Trophoblast cell (in vitro differentiated cells and primary cell): Measurements from ENCODE around the gene TOR2A.

ENCODE experiments used
- DNase-seq, 2 donors: peaks; one replicate each; pipeline ENCODE4 v3.0.0-alpha.2; 2016
- H2AFZ ChIP-seq: 2 replicates; pipeline ENCODE4 v1.6.1; 2013; ENCODE audit warnings: low read length, moderate library complexity, mild to moderate bottlenecking; ENCODE audit not compliant: insufficient read depth, poor library complexity
- H2AK5ac ChIP-seq: 2 replicates; pipeline ENCODE4 v1.6.1; 2013; ENCODE audit warnings: mild to moderate bottlenecking, low read length
- H2BK120ac ChIP-seq: 2 replicates; pipeline ENCODE4 v1.6.1; 2013; ENCODE audit warnings: low read length, mild to moderate bottlenecking, moderate library complexity; ENCODE audit not compliant: insufficient read depth, poor library complexity
- H2BK12ac ChIP-seq: 2 replicates; pipeline ENCODE4 v1.6.1; 2013; ENCODE audit warnings: mild to moderate bottlenecking, low read length, moderate library complexity
- H2BK5ac ChIP-seq: 2 replicates; pipeline ENCODE4 v1.6.1; 2013; ENCODE audit warnings: low read length, low read depth, moderate library complexity, mild to moderate bottlenecking; ENCODE audit not compliant: poor library complexity
- H3K14ac ChIP-seq: 2 replicates; pipeline ENCODE4 v1.6.1; 2013; ENCODE audit warnings: mild to moderate bottlenecking, low read length
- H3K18ac ChIP-seq: 2 replicates; pipeline ENCODE4 v1.6.1; 2013; ENCODE audit warnings: mild to moderate bottlenecking, low read length
- H3K23ac ChIP-seq: 2 replicates; pipeline ENCODE4 v1.6.1; 2013; ENCODE audit warnings: low read length
- H3K27ac ChIP-seq: 2 replicates; pipeline ENCODE4 v1.5.1; 2013; ENCODE audit warnings: low read depth, mild to moderate bottlenecking, inconsistent platforms, low read length, moderate library complexity
- H3K27me3 ChIP-seq: 2 replicates; pipeline ENCODE4 v1.6.1; 2013; ENCODE audit warnings: inconsistent platforms, mild to moderate bottlenecking, low read length, moderate library complexity; ENCODE audit not compliant: insufficient read depth
- H3K36me3 ChIP-seq, 2 experiments: 1 replicate in 1 of 2; 2 replicates in 1 of 2; pipeline ENCODE4 v1.6.1; 2013; ENCODE audit warnings: low read length in 2 of 2, mild to moderate bottlenecking in 2 of 2, moderate library complexity in 1 of 2; ENCODE audit not compliant: insufficient read depth in 2 of 2, control insufficient read depth in 1 of 2
- H3K4ac ChIP-seq: 2 replicates; pipeline ENCODE4 v1.6.1; 2013; ENCODE audit warnings: low read depth, mild to moderate bottlenecking, low read length, moderate library complexity
- H3K4me1 ChIP-seq, 2 experiments: 1 replicate in 1 of 2; 2 replicates in 1 of 2; pipeline ENCODE4 v1.6.1; 2013; ENCODE audit warnings: low read length in 2 of 2, mild to moderate bottlenecking in 2 of 2, moderate library complexity in 1 of 2; ENCODE audit not compliant: insufficient read depth in 2 of 2, control insufficient read depth in 1 of 2
- H3K4me2 ChIP-seq: 2 replicates; pipeline ENCODE4 v1.6.1; 2013; ENCODE audit warnings: inconsistent platforms, mild to moderate bottlenecking, low read length, moderate library complexity
- H3K4me3 ChIP-seq: 2 replicates; pipeline ENCODE4 v1.5.1; 2013; ENCODE audit warnings: mild to moderate bottlenecking, low read depth, low read length, inconsistent platforms
- H3K79me1 ChIP-seq: one replicate; pipeline ENCODE4 v1.6.1; 2013; ENCODE audit warnings: low read length
- H3K79me2 ChIP-seq: 2 replicates; pipeline ENCODE4 v1.6.1; 2013; ENCODE audit warnings: low read length, mild to moderate bottlenecking; ENCODE audit not compliant: control insufficient read depth, insufficient read depth, poor library complexity
- H3K9ac ChIP-seq: 2 replicates; pipeline ENCODE4 v1.6.1; 2013; ENCODE audit warnings: mild to moderate bottlenecking, low read length
- H3K9me3 ChIP-seq: 2 replicates; pipeline ENCODE4 v1.6.1; 2013; ENCODE audit warnings: low read depth, mild to moderate bottlenecking, control low read depth, inconsistent platforms, low read length; ENCODE audit not compliant: insufficient read depth
- H4K12ac ChIP-seq: 2 replicates; pipeline ENCODE4 v1.6.1; 2013; ENCODE audit warnings: low read depth, mild to moderate bottlenecking, low read length, moderate library complexity
- H4K8ac ChIP-seq: 2 replicates; pipeline ENCODE4 v1.6.1; 2013; ENCODE audit warnings: low read depth, mild to moderate bottlenecking, low read length, moderate library complexity
- H4K91ac ChIP-seq: one replicate; pipeline ENCODE4 v1.6.1; 2013; ENCODE audit warnings: low read depth, mild to moderate bottlenecking, low read length, moderate library complexity
- WGBS: extraction: QIAGEN DNeasy Blood & Tissue Kit; methylation state at CpG from one replicate; pipeline ENCODE4 v1.1.7; 2013; ENCODE audit warnings: missing lambda C conversion rate; ENCODE audit not compliant: insufficient read length, insufficient coverage; ENCODE audit errors: extremely low coverage; 5-methylcytosine and 5-hydroxymethylcytosine counted together

Gene TOR2A

DNA sequence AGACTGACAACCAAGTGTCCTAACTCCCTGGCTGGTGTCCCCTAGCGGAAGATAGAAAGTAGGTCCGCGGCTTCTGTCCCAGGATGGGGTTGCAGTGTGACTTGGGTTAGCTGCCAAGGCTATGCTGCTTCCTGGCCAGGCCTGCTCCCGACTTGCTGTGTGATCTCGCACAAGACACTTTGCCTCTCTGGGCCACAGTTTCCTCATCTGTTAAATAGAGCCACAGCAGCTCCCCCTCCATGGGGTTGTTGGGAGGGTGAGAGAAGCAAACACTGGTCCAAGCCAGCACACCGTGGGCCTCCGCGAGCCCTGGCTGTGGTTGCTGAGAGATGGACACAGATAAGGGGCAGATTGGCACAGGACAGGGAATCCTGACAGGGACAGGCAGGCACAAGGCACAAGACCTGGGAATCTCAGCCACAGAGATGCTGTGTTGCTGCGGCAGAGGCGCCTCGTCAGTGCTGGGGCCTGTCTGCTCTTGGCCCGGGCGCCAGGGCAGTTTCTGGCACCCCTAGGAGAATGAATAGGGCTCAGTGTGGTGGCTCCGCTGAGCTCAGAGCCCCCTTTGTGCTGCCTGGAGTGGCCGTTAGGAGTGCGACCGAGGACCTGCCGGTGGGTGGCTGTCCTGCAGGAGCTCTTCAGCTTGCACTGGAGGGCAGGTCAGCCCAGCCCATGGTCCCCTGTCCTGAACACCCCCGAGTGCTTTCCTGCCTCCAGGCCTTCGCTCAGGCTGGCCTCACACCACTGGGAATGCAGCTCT, 45.2 kb upstream of the TOR2A start:
- no peaks in the 10 kb centered on the region for H3K36me3 ChIP-seq
- no peaks in the 10 kb centered on the region for H3K27me3 ChIP-seq
- no peak overlapping the region for H3K18ac ChIP-seq
- H2AFZ ChIP-seq = no peak overlapping the region
- H3K9me3 ChIP-seq = peaks cover 2% of the 10 kb centered on the region
- no peak overlapping the region for H3K9ac ChIP-seq
- no peak overlapping the region for H4K91ac ChIP-seq
- no peak overlapping the region for H3K4ac ChIP-seq
- H2BK12ac ChIP-seq = no peak overlapping the region
- H4K12ac ChIP-seq = no peak overlapping the region
- H3K4me1 ChIP-seq = peaks cover 0 to 3% of the 10 kb centered on the region in 2 experiments
- no peak overlapping the region for H2AK5ac ChIP-seq
- H2BK120ac ChIP-seq = no peak overlapping the region
- no peak overlapping the region for H3K4me3 ChIP-seq
- H3K4me2 ChIP-seq = no peak overlapping the region
- no peaks in the 10 kb centered on the region for H3K79me2 ChIP-seq
- no peaks in the 10 kb centered on the region for H3K79me1 ChIP-seq
- no peak for DNase-seq
- H3K23ac ChIP-seq = no peak overlapping the region
- WGBS = no CpG with 5 or more reads among the region's 20 CpGs
- H3K14ac ChIP-seq = no peak overlapping the region
- H2BK5ac ChIP-seq = no peak overlapping the region
- no peak overlapping the region for H4K8ac ChIP-seq
- H3K27ac ChIP-seq = no peak overlapping the region

DNA sequence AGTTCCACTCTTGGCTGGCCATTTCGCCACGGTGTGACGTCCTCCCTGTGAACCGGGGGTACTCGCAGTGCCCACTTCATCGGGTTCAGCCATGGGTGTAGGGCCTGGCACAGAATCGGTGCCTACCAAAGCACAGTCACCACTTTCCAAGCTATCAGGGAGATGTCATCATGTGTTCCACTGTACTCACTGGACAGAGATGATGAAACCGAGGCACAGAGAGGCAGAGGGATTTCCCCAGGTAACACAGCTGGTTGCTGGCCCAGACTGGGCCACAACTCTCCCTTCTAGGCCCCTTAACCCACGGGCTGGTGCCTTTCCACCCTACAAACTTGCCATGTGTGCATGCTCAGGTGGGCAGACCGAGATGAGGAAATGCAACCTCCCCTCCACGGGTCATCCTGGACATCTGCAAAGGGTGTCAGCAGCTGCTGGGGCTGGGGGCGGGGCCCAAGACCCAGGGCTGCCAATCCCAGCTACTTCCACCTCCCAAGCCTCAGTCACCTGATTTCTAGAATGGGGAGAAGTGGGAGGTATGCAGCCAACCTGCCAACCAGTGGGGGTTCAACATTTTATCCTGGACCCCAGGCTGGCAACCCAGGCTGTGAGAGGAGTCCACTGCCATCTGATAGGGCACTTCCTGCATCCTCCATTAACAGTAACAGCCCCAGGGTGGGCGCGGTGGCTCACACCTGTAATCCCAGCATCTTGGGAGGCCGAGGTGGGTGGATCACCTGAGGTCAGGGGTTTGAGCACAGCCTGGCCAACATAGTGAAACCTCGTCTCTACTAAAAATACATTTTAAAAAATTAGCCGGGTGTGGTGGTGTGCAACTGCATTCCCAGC, 44.3 kb upstream of the TOR2A start:
- Histone ChIP-seq H4K91ac (no peak overlapping the region), H3K9ac (no peak overlapping the region), H3K79me1 (no peaks in the 10 kb centered on the region), H2BK5ac (no peak overlapping the region), H3K4me2 (no peak overlapping the region), H3K14ac (no peak overlapping the region), H3K4me1 (no peaks in the 10 kb centered on the region), H3K23ac (no peak overlapping the region), H2BK120ac (no peak overlapping the region), H2BK12ac (no peak overlapping the region), H4K12ac (no peak overlapping the region), H3K27me3 (no peaks in the 10 kb centered on the region), H3K36me3 (no peaks in the 10 kb centered on the region), H2AK5ac (no peak overlapping the region), H3K79me2 (no peaks in the 10 kb centered on the region), H3K27ac (no peak overlapping the region), H2AFZ (no peak overlapping the region), H3K4ac (no peak overlapping the region), H3K18ac (no peak overlapping the region), H3K4me3 (no peak overlapping the region), H3K9me3 (peaks cover 2% of the 10 kb centered on the region), H4K8ac (no peak overlapping the region)
- no CpG with 5 or more reads among the region's 17 CpGs for WGBS
- peak in 1 of 2 donors; percentile 19 for DNase-seq

DNA sequence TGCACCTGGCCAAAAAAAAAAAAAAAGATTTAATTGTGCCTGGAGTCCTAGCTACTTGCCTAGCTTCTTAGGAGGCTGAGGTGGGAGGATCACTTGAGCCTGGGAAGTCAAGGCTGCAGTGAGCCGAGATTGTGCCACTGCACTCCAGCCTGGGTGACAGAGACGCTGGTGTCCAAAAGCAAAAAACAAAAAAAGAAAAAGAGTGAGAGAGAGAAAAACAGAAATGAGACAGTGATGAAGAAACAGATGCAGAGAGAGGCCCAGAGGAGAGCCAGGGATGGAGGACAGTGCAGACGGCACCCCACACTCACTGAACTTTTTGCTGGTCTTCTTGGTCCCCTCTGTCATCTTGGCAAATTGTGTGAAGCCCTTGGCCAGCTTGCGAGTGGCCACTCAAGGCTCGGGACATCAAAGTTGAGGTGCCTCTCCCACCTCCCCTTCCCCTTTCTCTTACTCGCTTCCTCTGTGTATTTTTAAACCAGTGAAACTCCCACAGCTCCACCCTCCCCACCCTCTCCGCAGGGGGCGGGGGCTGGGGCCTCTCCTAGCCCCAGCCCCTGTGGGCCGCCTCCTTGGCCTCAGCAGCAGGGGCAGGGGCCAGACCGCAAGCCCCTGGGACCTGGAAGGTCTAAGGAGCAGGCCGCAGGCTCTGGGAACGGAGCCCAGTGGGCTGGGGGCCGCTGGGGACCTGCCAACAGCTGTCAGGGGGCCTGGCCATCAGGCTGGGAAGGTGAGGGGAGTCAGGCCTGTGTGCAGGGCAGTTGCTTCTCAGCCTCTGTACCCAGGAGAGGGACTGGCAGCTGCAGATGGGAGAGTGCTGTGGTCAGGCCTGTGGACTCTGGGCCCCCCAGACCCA, 43.4 kb upstream of the TOR2A start, which contains the start of gene SH2D3C:
Gene SH2D3C, minus strand, starts transcription at position 387 of the 856 bp plus-strand sequence. Its CDS starts 39 bp downstream, at position 348.
- Histone ChIP-seq H3K9ac (no peak within 1 kb of the TSS), H3K9me3 (peaks cover 2% of the 10 kb centered on the region)
- WGBS = no CpG with 5 or more reads among the region's 13 CpGs

DNA sequence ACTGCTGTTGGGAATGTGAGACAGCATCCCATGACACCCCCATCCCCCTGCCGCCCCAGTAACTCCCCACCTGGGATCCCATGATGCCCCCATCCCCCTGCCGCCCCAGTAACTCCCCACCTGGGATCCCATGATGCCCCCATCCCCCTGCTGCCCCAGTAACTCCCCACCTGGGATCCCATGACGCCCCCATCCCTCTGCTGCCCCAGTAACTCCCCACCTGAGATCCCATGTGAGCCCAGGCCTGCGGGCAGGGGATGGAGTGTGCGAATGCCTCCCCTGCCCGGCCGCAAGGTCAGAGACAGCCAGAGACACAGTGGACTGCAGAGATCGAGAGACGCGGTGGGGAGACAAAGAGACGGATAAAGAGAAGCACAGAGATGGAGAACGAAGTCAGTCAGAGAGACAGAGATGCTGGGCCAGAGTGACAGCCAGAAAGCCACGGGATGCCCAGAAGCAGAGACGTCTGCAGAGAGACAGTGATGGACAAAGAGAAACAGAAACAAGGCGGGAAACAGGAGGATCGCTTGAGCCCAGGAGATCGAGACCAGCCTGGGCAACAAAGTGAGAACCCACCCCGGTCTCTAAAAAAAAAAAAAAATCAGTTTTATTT, 42.4 kb upstream of the TOR2A start:
- no peak overlapping the region for H2BK120ac ChIP-seq
- no peak overlapping the region for H4K8ac ChIP-seq
- no peaks in the 10 kb centered on the region for H3K4me1 ChIP-seq
- peaks cover 2% of the 10 kb centered on the region for H3K9me3 ChIP-seq
- no peaks in the 10 kb centered on the region for H3K36me3 ChIP-seq
- H4K91ac ChIP-seq = no peak overlapping the region
- H3K9ac ChIP-seq = no peak overlapping the region
- H4K12ac ChIP-seq = no peak overlapping the region
- H3K4me2 ChIP-seq = no peak overlapping the region
- no peak overlapping the region for H3K18ac ChIP-seq
- no peak overlapping the region for H3K4me3 ChIP-seq
- H2BK12ac ChIP-seq = no peak overlapping the region
- H3K14ac ChIP-seq = no peak overlapping the region
- no peak overlapping the region for H2AFZ ChIP-seq
- WGBS = no CpG with 5 or more reads among the region's 18 CpGs
- no peak overlapping the region for H3K23ac ChIP-seq
- H3K79me2 ChIP-seq = no peaks in the 10 kb centered on the region
- no peak overlapping the region for H3K4ac ChIP-seq
- H2BK5ac ChIP-seq = no peak overlapping the region
- no peak overlapping the region for H3K27ac ChIP-seq
- H3K79me1 ChIP-seq = no peaks in the 10 kb centered on the region
- no peak overlapping the region for H2AK5ac ChIP-seq
- no peak for DNase-seq
- no peaks in the 10 kb centered on the region for H3K27me3 ChIP-seq

More for the DNA sequence above, 43.4 kb upstream of the TOR2A start, which contains the start of gene SH2D3C:
- no peak within 1 kb of the TSS for H2BK12ac ChIP-seq
- no peak within 1 kb of the TSS for H3K4me3 ChIP-seq
- H3K79me2 ChIP-seq = no peaks in the 10 kb centered on the region
- H3K23ac ChIP-seq = no peak within 1 kb of the TSS
- no peaks in the 10 kb centered on the region for H3K79me1 ChIP-seq
- DNase-seq = no peak
- no peak within 1 kb of the TSS for H4K91ac ChIP-seq
- H3K4me2 ChIP-seq = no peak within 1 kb of the TSS
- H4K12ac ChIP-seq = no peak within 1 kb of the TSS
- H3K27me3 ChIP-seq = no peaks in the 10 kb centered on the region
- H3K36me3 ChIP-seq = no peaks in the 10 kb centered on the region
- H3K18ac ChIP-seq = no peak within 1 kb of the TSS
- H3K4me1 ChIP-seq = no peaks in the 10 kb centered on the region
- H2AFZ ChIP-seq = no peak within 1 kb of the TSS
- no peak within 1 kb of the TSS for H3K4ac ChIP-seq
- H4K8ac ChIP-seq = no peak within 1 kb of the TSS
- H2AK5ac ChIP-seq = no peak within 1 kb of the TSS
- H2BK120ac ChIP-seq = no peak within 1 kb of the TSS
- no peak within 1 kb of the TSS for H3K14ac ChIP-seq
- no peak within 1 kb of the TSS for H3K27ac ChIP-seq
- H2BK5ac ChIP-seq = no peak within 1 kb of the TSS
